ENCODE measurements around the gene C11orf86.
"Not testable (repeated sequence)": the region's sequence is repeated elsewhere in the genome, so short reads cannot be mapped to it uniquely, and the experiment has no call there.

Gene C11orf86

GRCh38 chr11:66974724-66975404 lies at the start of gene C11orf86:
Gene C11orf86 (plus strand): TSS chr11:66975304. CDS start chr11:66975363, 59 bp downstream.
- DNase-seq (ENCODE audit: low read depth) = no peak

GRCh38 chr11:66929753-66930152 lies 45.4 kb upstream of the C11orf86 start:
- no peak for DNase-seq (ENCODE audit: low read depth)

- no peak for DNase-seq (ENCODE audit: low read depth)
Measured at GRCh38 chr11:66932543-66932942, 42.6 kb upstream of the C11orf86 start.

GRCh38 chr11:66933531-66933930 lies 41.6 kb upstream of the C11orf86 start:
- no peak for DNase-seq (ENCODE audit: low read depth)

- DNase-seq (ENCODE audit: low read depth) = peak; percentile 65
Measured at GRCh38 chr11:66934950-66935779, 39.9 kb upstream of the C11orf86 start.

- DNase-seq (ENCODE audit: low read depth) = no peak
Measured at GRCh38 chr11:66936311-66936711, 38.8 kb upstream of the C11orf86 start.

GRCh38 chr11:66937193-66937733 lies 37.8 kb upstream of the C11orf86 start:
- no peak for DNase-seq (ENCODE audit: low read depth)

- DNase-seq (ENCODE audit: low read depth) = no peak
Measured at GRCh38 chr11:66938582-66939135, 36.4 kb upstream of the C11orf86 start.

GRCh38 chr11:66950112-66950535 lies 25.0 kb upstream of the C11orf86 start:
- DNase-seq (ENCODE audit: low read depth) = no peak

- DNase-seq (ENCODE audit: low read depth) = no peak
Measured at GRCh38 chr11:66951135-66951534, 24.0 kb upstream of the C11orf86 start.

GRCh38 chr11:66951927-66952337 lies 23.2 kb upstream of the C11orf86 start:
- DNase-seq (ENCODE audit: low read depth) = no peak

- no peak for DNase-seq (ENCODE audit: low read depth)
Measured at GRCh38 chr11:66953081-66953833, 21.8 kb upstream of the C11orf86 start.

GRCh38 chr11:66956689-66957290 lies 18.3 kb upstream of the C11orf86 start:
- no peak for DNase-seq (ENCODE audit: low read depth)

- no peak for DNase-seq (ENCODE audit: low read depth)
Measured at GRCh38 chr11:66957971-66958231, 17.2 kb upstream of the C11orf86 start.

- peak; percentile 98 for DNase-seq (ENCODE audit: low read depth)
Measured at GRCh38 chr11:66958232-66958955, 16.7 kb upstream of the C11orf86 start, which contains the start of gene PC. Gene PC (minus strand): TSS chr11:66958383. CDS start chr11:66872159, 86,224 bp downstream.

GRCh38 chr11:66958956-66959274 lies 16.2 kb upstream of the C11orf86 start:
- DNase-seq (ENCODE audit: low read depth) = no peak

GRCh38 chr11:66961691-66962213 lies 13.4 kb upstream of the C11orf86 start:
- not testable (repeated sequence) for DNase-seq (ENCODE audit: low read depth)

- DNase-seq (ENCODE audit: low read depth) = no peak
Measured at GRCh38 chr11:66962247-66962646, 12.9 kb upstream of the C11orf86 start.

GRCh38 chr11:66962801-66963200 lies 12.3 kb upstream of the C11orf86 start:
- no peak for DNase-seq (ENCODE audit: low read depth)

- DNase-seq (ENCODE audit: low read depth) = no peak
Measured at GRCh38 chr11:66964495-66964894, 10.6 kb upstream of the C11orf86 start.

GRCh38 chr11:66966351-66966750 lies 8.8 kb upstream of the C11orf86 start:
- no peak for DNase-seq (ENCODE audit: low read depth)
